HepG2 (cell line): ENCODE data around the gene ARVCF.

ENCODE experiments used
- ARNTL ChIP-seq: sonication (generic); formaldehyde crosslinking; IDR thresholded peaks from 2 replicates; pipeline ENCODE4 v1.4.0; 2020; ENCODE audit warnings: mild to moderate bottlenecking, missing genetic modification reagents
- CBFB ChIP-seq: sonication (generic); formaldehyde crosslinking; IDR thresholded peaks from 2 replicates; pipeline ENCODE4 v1.4.0; 2020; ENCODE audit warnings: missing genetic modification reagents
- JUNB ChIP-seq: sonication (generic); formaldehyde crosslinking; IDR thresholded peaks from 2 replicates; pipeline ENCODE4 v1.8.0; 2022; ENCODE audit warnings: missing genetic modification reagents, mild to moderate bottlenecking, borderline replicate concordance
- JUND ChIP-seq: sonication (generic); formaldehyde crosslinking; IDR thresholded peaks from 2 replicates; pipeline ENCODE4 v1.8.0; 2022; ENCODE audit warnings: mild to moderate bottlenecking, missing genetic modification reagents
- MAFG ChIP-seq: sonication (generic); formaldehyde crosslinking; IDR thresholded peaks from 2 replicates; pipeline ENCODE4 v1.5.1; 2020; ENCODE audit warnings: mild to moderate bottlenecking, missing genetic modification reagents
- MAX ChIP-seq: IDR thresholded peaks from 2 replicates; pipeline ENCODE4 v1.6.1; 2012; ENCODE audit warnings: inconsistent platforms
- NFRKB ChIP-seq: fragments of 450-650 bp; IDR thresholded peaks from 2 replicates; pipeline ENCODE4 v1.6.1; 2017
- ZNF12 ChIP-seq: sonication (generic); formaldehyde crosslinking; IDR thresholded peaks from 2 replicates; pipeline ENCODE4 v1.5.0; 2020; ENCODE audit warnings: missing genetic modification reagents
- ZNF124 ChIP-seq: sonication (generic); formaldehyde crosslinking; IDR thresholded peaks from 2 replicates; pipeline ENCODE4 v1.4.0; 2020; ENCODE audit warnings: missing genetic modification reagents
- ZNF292 ChIP-seq: sonication (generic); formaldehyde crosslinking; IDR thresholded peaks from 2 replicates; pipeline ENCODE4 v1.8.1; 2022; ENCODE audit warnings: mild to moderate bottlenecking, low read depth, missing genetic modification reagents, borderline replicate concordance
- TF ChIP-seq, protein P1 (sequence below): sonication (generic); formaldehyde crosslinking; IDR thresholded peaks from 2 replicates; pipeline ENCODE4 v1.5.0; 2020; ENCODE audit warnings: mild to moderate bottlenecking, missing genetic modification reagents, moderate library complexity

GRCh38 chr22:19930551-19931486, 85.8 kb downstream of the ARVCF start:
- no peak for TF ChIP-seq NFRKB
- TF ChIP-seq, protein P1, sequence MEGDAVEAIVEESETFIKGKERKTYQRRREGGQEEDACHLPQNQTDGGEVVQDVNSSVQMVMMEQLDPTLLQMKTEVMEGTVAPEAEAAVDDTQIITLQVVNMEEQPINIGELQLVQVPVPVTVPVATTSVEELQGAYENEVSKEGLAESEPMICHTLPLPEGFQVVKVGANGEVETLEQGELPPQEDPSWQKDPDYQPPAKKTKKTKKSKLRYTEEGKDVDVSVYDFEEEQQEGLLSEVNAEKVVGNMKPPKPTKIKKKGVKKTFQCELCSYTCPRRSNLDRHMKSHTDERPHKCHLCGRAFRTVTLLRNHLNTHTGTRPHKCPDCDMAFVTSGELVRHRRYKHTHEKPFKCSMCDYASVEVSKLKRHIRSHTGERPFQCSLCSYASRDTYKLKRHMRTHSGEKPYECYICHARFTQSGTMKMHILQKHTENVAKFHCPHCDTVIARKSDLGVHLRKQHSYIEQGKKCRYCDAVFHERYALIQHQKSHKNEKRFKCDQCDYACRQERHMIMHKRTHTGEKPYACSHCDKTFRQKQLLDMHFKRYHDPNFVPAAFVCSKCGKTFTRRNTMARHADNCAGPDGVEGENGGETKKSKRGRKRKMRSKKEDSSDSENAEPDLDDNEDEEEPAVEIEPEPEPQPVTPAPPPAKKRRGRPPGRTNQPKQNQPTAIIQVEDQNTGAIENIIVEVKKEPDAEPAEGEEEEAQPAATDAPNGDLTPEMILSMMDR, result no peak
- TF ChIP-seq ZNF292 (CRISPR knock-in tag), result no peak
- no peak for TF ChIP-seq CBFB (CRISPR knock-in tag)
- no peak for TF ChIP-seq ZNF124
- no peak for TF ChIP-seq MAFG (CRISPR knock-in tag)
- TF ChIP-seq JUND (CRISPR knock-in tag), result no peak
- no peak for TF ChIP-seq MAX
- no peak for TF ChIP-seq ZNF12 (CRISPR knock-in tag)
- TF ChIP-seq JUNB, result no peak
- no peak for TF ChIP-seq ARNTL (CRISPR knock-in tag)
